Subcutaneous adipose tissue (tissue), 4 donors: ENCODE results near the gene NAV2. TPM values are rescaled to one million over a fixed set of nuclear protein-coding genes. Genes with fewer than 3 reads are reported as not detected.

Experiments
- CTCF ChIP-seq: fragments of 450-650 bp; IDR thresholded peaks from one replicate; pipeline ENCODE4 v1.5.1; 2016; ENCODE audit warnings: low read depth, mild to moderate bottlenecking, control low read depth, antibody characterized with exemption, moderate library complexity
- total RNA-seq, 4 donors: library from RNA; depleted of rRNA; stranded (reverse); fragments of >200 nt; gene quantifications; one replicate each; pipeline ENCODE4 v1.1.0, GENCODE V29; 2016

The NAV2 gene
- total RNA-seq, 4 donors from 2014 or later: 13.6 to 31.5 (median 27.8) TPM

GRCh38 chr11:19849947-19850593 is 137.4 kb downstream of the NAV2 start:
- TF ChIP-seq CTCF: no peak

GRCh38 chr11:19852288-19852687 is 139.7 kb downstream of the NAV2 start:
- no peak for TF ChIP-seq CTCF

DNA sequence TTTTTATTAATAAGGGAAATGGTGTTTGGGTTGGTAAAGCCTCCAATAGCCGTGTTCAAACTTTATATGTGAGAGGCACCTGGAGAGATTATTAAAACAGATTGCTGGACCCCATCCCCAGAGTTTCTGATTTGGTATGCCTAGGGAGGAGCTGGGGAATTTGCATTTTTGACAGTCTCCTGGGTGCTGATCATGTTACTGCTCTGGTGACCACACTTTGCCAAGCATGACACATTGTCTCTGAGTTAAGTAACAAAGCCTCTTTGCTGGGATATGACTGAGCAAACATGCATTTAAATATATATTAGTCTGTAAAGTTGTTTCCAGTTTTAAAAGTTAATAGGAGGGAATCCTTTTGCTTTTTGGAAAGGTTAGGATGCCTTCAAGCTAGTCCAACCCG is 140.4 kb downstream of the NAV2 start:
- no peak for TF ChIP-seq CTCF

- TF ChIP-seq CTCF: no peak
These were observed 141.3 kb downstream of the NAV2 start for GRCh38 chr11:19853920-19854319.

- no peak for TF ChIP-seq CTCF
These were observed 148.5 kb downstream of the NAV2 start for GRCh38 chr11:19861171-19861570.

- no peak for TF ChIP-seq CTCF
These were observed 149.5 kb downstream of the NAV2 start for GRCh38 chr11:19862091-19862490.

GRCh38 chr11:19864141-19865140 is 151.8 kb downstream of the NAV2 start:
- no peak for TF ChIP-seq CTCF
